CD8-positive, alpha-beta memory T cell (primary cell): ENCODE results near the gene EML3. TPM values are rescaled to one million over a fixed set of nuclear protein-coding genes. Genes with fewer than 3 reads are reported as not detected.
"Not testable (repeated sequence)": the region's sequence is repeated elsewhere in the genome, so short reads cannot be mapped to it uniquely, and the experiment has no call there.

Experiments
- CTCF ChIA-PET: fragments of 350-600 bp; sonication (Branson Sonifier 250); formaldehyde crosslinking; loops from one replicate; lab custom pipeline; 2021; ENCODE audit warnings: antibody characterized with exemption; lab: Charles Lee
- POLR2A ChIA-PET: fragments of 350-600 bp; sonication (Branson Sonifier 250); formaldehyde crosslinking; loops from one replicate; lab custom pipeline; 2021; ENCODE audit warnings: antibody characterized with exemption; lab: Charles Lee
- DNase-seq, 5 donors: peaks; one replicate each; pipeline versions ENCODE4 v3.0.0 to v3.0.0-alpha.2; 2020 to 2022; ENCODE audit warnings: mixed read lengths in 1 of 5
- H3K27ac ChIP-seq: one replicate; pipeline ENCODE4 v1.7.0; 2013; ENCODE audit warnings: low read depth, mild to moderate bottlenecking, low read length, moderate library complexity
- H3K27me3 ChIP-seq: 2 replicates; pipeline ENCODE4 v1.7.0; 2013; ENCODE audit warnings: low read length, mild to moderate bottlenecking; ENCODE audit not compliant: insufficient read depth, poor library complexity, severe bottlenecking
- H3K36me3 ChIP-seq: 2 replicates; pipeline ENCODE4 v1.7.0; 2013; ENCODE audit warnings: mild to moderate bottlenecking, low read length, moderate library complexity; ENCODE audit not compliant: insufficient read depth
- H3K4me1 ChIP-seq: 2 replicates; pipeline ENCODE4 v1.7.0; 2013; ENCODE audit warnings: mild to moderate bottlenecking, low read length, moderate library complexity; ENCODE audit not compliant: insufficient read depth
- H3K4me3 ChIP-seq: 2 replicates; pipeline ENCODE4 v1.7.0; 2013; ENCODE audit warnings: mild to moderate bottlenecking, low read length
- H3K9me3 ChIP-seq: 2 replicates; pipeline ENCODE4 v1.7.0; 2013; ENCODE audit warnings: mild to moderate bottlenecking, low read length
- H3K27ac Mint-ChIP-seq, 8 donors: one replicate each; pipeline ENCODE4 v1.8.0; 2020 to 2021; ENCODE audit warnings: mixed read lengths in 8 of 8, mild to moderate bottlenecking in 6 of 8, inconsistent platforms in 3 of 8, moderate library complexity in 3 of 8
- H3K27me3 Mint-ChIP-seq, 2 donors: one replicate each; pipeline ENCODE4 v1.8.0; 2020 to 2021; ENCODE audit warnings: mixed read lengths in 2 of 2, mild to moderate bottlenecking in 1 of 2, moderate library complexity in 1 of 2
- H3K36me3 Mint-ChIP-seq, 3 donors: one replicate each; pipeline ENCODE4 v1.8.0; 2020 to 2021; ENCODE audit warnings: mixed read lengths in 3 of 3, inconsistent platforms in 1 of 3, mild to moderate bottlenecking in 1 of 3
- H3K4me1 Mint-ChIP-seq, 3 donors: one replicate each; pipeline ENCODE4 v1.8.0; 2020 to 2021; ENCODE audit warnings: mixed read lengths in 3 of 3, inconsistent platforms in 1 of 3, mild to moderate bottlenecking in 1 of 3
- H3K4me3 Mint-ChIP-seq, 7 donors: one replicate each; pipeline ENCODE4 v1.8.0; 2020 to 2021; ENCODE audit warnings: mixed read lengths in 7 of 7, mild to moderate bottlenecking in 6 of 7, moderate library complexity in 4 of 7, inconsistent platforms in 2 of 7
- H3K9me3 Mint-ChIP-seq, 5 donors: one replicate each; pipeline ENCODE4 v1.8.0; 2020 to 2022; ENCODE audit warnings: mixed read lengths in 5 of 5, mild to moderate bottlenecking in 3 of 5, moderate library complexity in 2 of 5, inconsistent platforms in 1 of 5
- polyA plus RNA-seq: library from polyadenylated mRNA; unstranded; fragments of 300-500 nt; fragmentation: Illumina TruSeq; gene quantifications from one replicate; pipeline ENCODE4 v1.2.3, GENCODE V29; 2021
- total RNA-seq, 2 experiments: library from RNA; stranded (reverse); gene quantifications; one replicate each; pipeline ENCODE4 v1.2.3, GENCODE V29; 2021

EML3 gene
- total RNA-seq = 100 to 1,000 TPM; 133 to 134 TPM
- polyA plus RNA-seq = 22.9 TPM

- ChIA-PET POLR2A (interaction anchor here (0.6 to 5.4 kb wide), 9 partner anchors 9 to 1656 kb away, joined by 3 to 32 read pairs (median 4); partner anchors contain the start of genes B3GAT3, C11orf98, CSKMT and GANAB), CTCF (interaction anchor here (0.6 to 3.8 kb wide), 14 partner anchors 8 to 95 kb away, joined by 3 to 15 read pairs (median 4); partner anchors contain the start of genes B3GAT3, BSCL2, C11orf98 and CSKMT)
- no peaks in the 10 kb centered on the region for H3K27me3 Mint-ChIP-seq
- Histone ChIP-seq H3K27me3 (no peaks in the 10 kb centered on the region), H3K27ac (peak within 1 kb of the TSS; percentile 83), H3K4me1 (peaks cover 30% of the 10 kb centered on the region), H3K9me3 (no peaks in the 10 kb centered on the region), H3K4me3 (peak within 1 kb of the TSS; percentile 76), H3K36me3 (peaks cover 22% of the 10 kb centered on the region)
- no peaks in the 10 kb centered on the region for H3K9me3 Mint-ChIP-seq
- peak within 1 kb of the TSS; percentile 89 to 99 (median 95) for H3K4me3 Mint-ChIP-seq
- peak; percentile 81 to 93 (median 85) for DNase-seq
- H3K4me1 Mint-ChIP-seq = peaks cover 39 to 64% (median 42%) of the 10 kb centered on the region in 3 donors
- H3K27ac Mint-ChIP-seq = peak within 1 kb of the TSS; percentile 92 to 99 (median 97)
- H3K36me3 Mint-ChIP-seq = peaks cover 0 to 60% (median 7%) of the 10 kb centered on the region in 3 donors
These were observed at the start of gene EML3, which contains the start of gene ROM1 for GRCh38 chr11:62612366-62613290. Gene EML3, minus strand, starts transcription at chr11:62612775. Its CDS starts 318 bp downstream, at chr11:62612457. Gene ROM1, plus strand, starts transcription at chr11:62613257. Its CDS starts 25 bp downstream, at chr11:62613282.

GRCh38 chr11:62656796-62657429 lies 44.3 kb upstream of the EML3 start:
- Histone ChIP-seq H3K4me1 (peaks cover 8% of the 10 kb centered on the region), H3K36me3 (no peaks in the 10 kb centered on the region), H3K27me3 (no peaks in the 10 kb centered on the region), H3K27ac (no peak overlapping the region), H3K4me3 (no peak overlapping the region), H3K9me3 (no peaks in the 10 kb centered on the region)
- ChIA-PET CTCF (interaction anchor here (1.7 kb wide), 1 partner anchor 65 kb away, joined by 4 read pairs; no protein-coding TSS in a partner anchor), POLR2A (interaction anchor here (1.0 to 2.7 kb wide), 2 partner anchors 8 to 70 kb away, joined by 3 to 18 read pairs; partner anchors contain the start of genes C11orf98, CSKMT and HNRNPUL2)
- peaks cover 0 to 3% (median 0%) of the 10 kb centered on the region in 5 donors for H3K9me3 Mint-ChIP-seq
- peak overlapping the region in 2 of 7 donors; percentile 47 to 54 for H3K4me3 Mint-ChIP-seq
- peaks cover 0 to 7% of the 10 kb centered on the region in 2 donors for H3K27me3 Mint-ChIP-seq
- no peak for DNase-seq
- peaks cover 12 to 18% (median 15%) of the 10 kb centered on the region in 3 donors for H3K4me1 Mint-ChIP-seq
- H3K27ac Mint-ChIP-seq = peak overlapping the region in 1 of 8 donors; percentile 42
- peaks cover 0 to 10% (median 0%) of the 10 kb centered on the region in 3 donors for H3K36me3 Mint-ChIP-seq

GRCh38 chr11:62654297-62654696 lies 41.7 kb upstream of the EML3 start:
- Mint-ChIP-seq H3K4me1 (peaks cover 15 to 29% (median 20%) of the 10 kb centered on the region in 3 donors), H3K27me3 (peaks cover 0 to 7% of the 10 kb centered on the region in 2 donors), H3K4me3 (peak overlapping the region in 6 of 7 donors; percentile 46 to 80 (median 53)), H3K36me3 (peaks cover 0 to 17% (median 3%) of the 10 kb centered on the region in 3 donors), H3K9me3 (peaks cover 0 to 3% (median 0%) of the 10 kb centered on the region in 5 donors), H3K27ac (peak overlapping the region in 5 of 8 donors; percentile 47 to 83 (median 78))
- ChIA-PET POLR2A (interaction anchor here (1.3 to 2.7 kb wide), 3 partner anchors 8 to 11 kb away, joined by 3 to 18 read pairs (median 10); partner anchors contain the start of genes C11orf98, CSKMT and GANAB), CTCF (interaction anchor here (1.2 to 3.6 kb wide), 7 partner anchors 8 to 260 kb away, joined by 3 to 27 read pairs (median 5); partner anchors contain the start of genes C11orf98, CSKMT, GANAB and LBHD1)
- no peaks in the 10 kb centered on the region for H3K27me3 ChIP-seq
- no peak overlapping the region for H3K27ac ChIP-seq
- peaks cover 15% of the 10 kb centered on the region for H3K4me1 ChIP-seq
- peaks cover 2% of the 10 kb centered on the region for H3K36me3 ChIP-seq
- no peak overlapping the region for H3K4me3 ChIP-seq
- no peak for DNase-seq
- no peaks in the 10 kb centered on the region for H3K9me3 ChIP-seq

- Mint-ChIP-seq H3K27me3 (peaks cover 0 to 7% of the 10 kb centered on the region in 2 donors), H3K4me1 (peaks cover 15 to 29% (median 20%) of the 10 kb centered on the region in 3 donors), H3K27ac (peak overlapping the region; percentile 80 to 97 (median 86)), H3K4me3 (peak overlapping the region; percentile 85 to 95 (median 91)), H3K36me3 (peaks cover 0 to 33% (median 3%) of the 10 kb centered on the region in 3 donors), H3K9me3 (peaks cover 0 to 3% (median 0%) of the 10 kb centered on the region in 5 donors)
- peaks cover 11% of the 10 kb centered on the region for H3K36me3 ChIP-seq
- H3K9me3 ChIP-seq = no peaks in the 10 kb centered on the region
- peak overlapping the region; percentile 87 for H3K27ac ChIP-seq
- ChIA-PET POLR2A (interaction anchor here (0.6 to 1.4 kb wide), 12 partner anchors 13 to 213 kb away, joined by 3 to 52 read pairs (median 4); partner anchors contain the start of genes B3GAT3, C11orf98, CSKMT and LBHD1), CTCF (interaction anchor here (1.0 to 3.6 kb wide), 6 partner anchors 12 to 227 kb away, joined by 3 to 27 read pairs (median 4); partner anchors contain the start of genes C11orf98, CSKMT and TUT1)
- H3K4me3 ChIP-seq = peak overlapping the region; percentile 83
- no peaks in the 10 kb centered on the region for H3K27me3 ChIP-seq
- H3K4me1 ChIP-seq = peaks cover 15% of the 10 kb centered on the region
- peak in 1 of 5 donors; percentile 65 for DNase-seq
These were observed 39.8 kb upstream of the EML3 start for GRCh38 chr11:62652161-62653006.

- H3K27me3 Mint-ChIP-seq, H3K27ac ChIP-seq, H3K9me3 Mint-ChIP-seq, DNase-seq, H3K4me3 ChIP-seq, H3K9me3 ChIP-seq, H3K27me3 ChIP-seq: not testable (repeated sequence)
- H3K27ac Mint-ChIP-seq = peak overlapping the region in 3 of 8 donors; percentile 50 to 83 (median 60)
- H3K4me1 Mint-ChIP-seq = peaks cover 25 to 43% (median 33%) of the 10 kb centered on the region in 3 donors
- ChIA-PET POLR2A (interaction anchor here (1.0 to 1.7 kb wide), 2 partner anchors 14 to 59 kb away, joined by 5 to 7 read pairs; partner anchors contain the start of genes C11orf98, CSKMT and TUT1), CTCF (interaction anchor here (1.1 to 2.3 kb wide), 3 partner anchors 15 to 59 kb away, joined by 3 to 9 read pairs (median 3); partner anchors contain the start of genes C11orf98 and CSKMT)
- peak overlapping the region in 2 of 7 donors; percentile 60 to 63 for H3K4me3 Mint-ChIP-seq
- Histone ChIP-seq H3K36me3 (peaks cover 11% of the 10 kb centered on the region), H3K4me1 (peaks cover 28% of the 10 kb centered on the region)
- peaks cover 0 to 43% (median 3%) of the 10 kb centered on the region in 3 donors for H3K36me3 Mint-ChIP-seq
These were observed 37.7 kb upstream of the EML3 start for GRCh38 chr11:62650283-62650682.

- no peak overlapping the region for H3K4me3 ChIP-seq
- peak overlapping the region in 1 of 7 donors; percentile 60 for H3K4me3 Mint-ChIP-seq
- peaks cover 33% of the 10 kb centered on the region for H3K4me1 ChIP-seq
- POLR2A ChIA-PET = interaction anchor here (1.0 to 2.1 kb wide), 3 partner anchors 15 to 22 kb away, joined by 3 to 10 read pairs (median 7); partner anchors contain the start of genes C11orf98, CSKMT and LBHD1
- H3K27ac Mint-ChIP-seq = peak overlapping the region in 3 of 8 donors; percentile 54 to 83 (median 58)
- no peak for DNase-seq
- H3K36me3 ChIP-seq = peaks cover 11% of the 10 kb centered on the region
- H3K27me3 ChIP-seq = no peaks in the 10 kb centered on the region
- H3K9me3 Mint-ChIP-seq = peaks cover 0 to 3% (median 0%) of the 10 kb centered on the region in 5 donors
- H3K27me3 Mint-ChIP-seq = peaks cover 0 to 7% of the 10 kb centered on the region in 2 donors
- H3K27ac ChIP-seq = no peak overlapping the region
- peaks cover 29 to 50% (median 40%) of the 10 kb centered on the region in 3 donors for H3K4me1 Mint-ChIP-seq
- H3K36me3 Mint-ChIP-seq = peaks cover 0 to 46% (median 3%) of the 10 kb centered on the region in 3 donors
- CTCF ChIA-PET = interaction anchor here (1.1 to 2.3 kb wide), 6 partner anchors 13 to 225 kb away, joined by 3 to 11 read pairs (median 3); partner anchors contain the start of genes C11orf98, CSKMT and TUT1
- no peaks in the 10 kb centered on the region for H3K9me3 ChIP-seq
These were observed 36.9 kb upstream of the EML3 start for GRCh38 chr11:62649486-62649885.
